H9 (cell line): ENCODE data around the gene HUNK. TPM values are rescaled to one million over a fixed set of nuclear protein-coding genes. Genes with fewer than 3 reads are reported as not detected.

Source experiments
- DNase-seq: peaks from one replicate; pipeline ENCODE4 v3.0.0-alpha.2; 2017
- H2AFZ ChIP-seq: one replicate; pipeline ENCODE4 v1.6.1; 2013; ENCODE audit warnings: mild to moderate bottlenecking, low read length, control low read depth, moderate library complexity
- H2AK5ac ChIP-seq: 2 replicates; pipeline ENCODE4 v1.6.1; 2013; ENCODE audit warnings: low read length, control low read depth, mixed read lengths; ENCODE audit not compliant: insufficient read length
- H2BK120ac ChIP-seq: one replicate; pipeline ENCODE4 v1.6.1; 2013; ENCODE audit warnings: low read depth, mild to moderate bottlenecking, low read length, control low read depth, inconsistent platforms; ENCODE audit not compliant: poor library complexity, severe bottlenecking
- H2BK12ac ChIP-seq: 2 replicates; pipeline ENCODE4 v1.6.1; 2013; ENCODE audit warnings: low read length, control low read depth, mixed read lengths, low read depth; ENCODE audit not compliant: insufficient read length
- H2BK15ac ChIP-seq: 2 replicates; pipeline ENCODE4 v1.6.1; 2013; ENCODE audit warnings: low read depth, low read length, control low read depth
- H2BK20ac ChIP-seq: one replicate; pipeline ENCODE4 v1.6.1; 2013; ENCODE audit warnings: low read depth, mild to moderate bottlenecking, low read length, control low read depth, inconsistent platforms; ENCODE audit not compliant: poor library complexity, severe bottlenecking
- H2BK5ac ChIP-seq: 2 replicates; pipeline ENCODE4 v1.6.1; 2013; ENCODE audit warnings: low read length, control low read depth, mixed read lengths; ENCODE audit not compliant: insufficient read length
- H3K14ac ChIP-seq: 2 replicates; pipeline ENCODE4 v1.6.1; 2013; ENCODE audit warnings: low read length, control low read depth; ENCODE audit not compliant: insufficient read depth
- H3K18ac ChIP-seq: 2 replicates; pipeline ENCODE4 v1.6.1; 2013; ENCODE audit warnings: low read depth, mild to moderate bottlenecking, mixed read lengths, low read length, control low read depth; ENCODE audit not compliant: insufficient read length
- H3K23ac ChIP-seq: 2 replicates; pipeline ENCODE4 v1.6.1; 2013; ENCODE audit warnings: low read length, control low read depth, mixed read lengths, low read depth; ENCODE audit not compliant: insufficient read length
- H3K23me2 ChIP-seq: 2 replicates; pipeline ENCODE4 v1.6.1; 2013; ENCODE audit warnings: low read depth, mild to moderate bottlenecking, mixed read lengths, low read length, control low read depth; ENCODE audit not compliant: insufficient read length, poor library complexity, severe bottlenecking
- H3K27ac ChIP-seq: 2 replicates; pipeline ENCODE4 v1.5.1; 2013; ENCODE audit warnings: low read length, control low read depth, mixed read lengths, low read depth; ENCODE audit not compliant: insufficient read length
- H3K27me3 ChIP-seq: 2 replicates; pipeline ENCODE4 v1.6.1; 2013; ENCODE audit warnings: low read length, control low read depth, inconsistent platforms; ENCODE audit not compliant: insufficient read depth
- H3K4ac ChIP-seq: 2 replicates; pipeline ENCODE4 v1.6.1; 2013; ENCODE audit warnings: low read depth, mild to moderate bottlenecking, control low read depth, inconsistent platforms, low read length, moderate library complexity
- H3K4me1 ChIP-seq: 2 replicates; pipeline ENCODE4 v1.6.1; 2013; ENCODE audit warnings: low read length, control low read depth, inconsistent platforms; ENCODE audit not compliant: insufficient read depth
- H3K4me2 ChIP-seq: 2 replicates; pipeline ENCODE4 v1.6.1; 2013; ENCODE audit warnings: low read length, control low read depth, mixed read lengths; ENCODE audit not compliant: insufficient read length, insufficient read depth
- H3K56ac ChIP-seq: 2 replicates; pipeline ENCODE4 v1.6.1; 2013; ENCODE audit warnings: low read depth, mild to moderate bottlenecking, mixed read lengths, low read length, control low read depth; ENCODE audit not compliant: insufficient read length
- H3K79me1 ChIP-seq: 2 replicates; pipeline ENCODE4 v1.6.1; 2013; ENCODE audit warnings: low read depth, mild to moderate bottlenecking, moderate library complexity, low read length, control low read depth, inconsistent platforms; ENCODE audit not compliant: insufficient read depth, poor library complexity, severe bottlenecking
- H3K79me2 ChIP-seq: 2 replicates; pipeline ENCODE4 v1.6.1; 2013; ENCODE audit warnings: low read length, control low read depth, inconsistent platforms; ENCODE audit not compliant: insufficient read depth
- H3K9ac ChIP-seq: 2 replicates; pipeline ENCODE4 v1.6.1; 2013; ENCODE audit warnings: low read length, control low read depth, mixed read lengths; ENCODE audit not compliant: insufficient read length; ENCODE audit errors: extremely low read depth
- H3K9me3 ChIP-seq: one replicate; pipeline ENCODE4 v1.6.1; 2013; ENCODE audit warnings: low read depth, low read length, inconsistent platforms; ENCODE audit not compliant: control insufficient read depth
- H3T11ph ChIP-seq: one replicate; pipeline ENCODE4 v1.6.1; 2013; ENCODE audit warnings: mild to moderate bottlenecking, low read length, control low read depth, inconsistent platforms
- H4K20me1 ChIP-seq: one replicate; pipeline ENCODE4 v1.6.1; 2013; ENCODE audit not compliant: control insufficient read depth, insufficient read length, insufficient read depth
- H4K5ac ChIP-seq: 2 replicates; pipeline ENCODE4 v1.6.1; 2013; ENCODE audit warnings: low read depth, mild to moderate bottlenecking, mixed read lengths, low read length, control low read depth; ENCODE audit not compliant: insufficient read length
- H4K8ac ChIP-seq: replicated peaks from 2 replicates; pipeline ENCODE4 v1.6.1; 2013; ENCODE audit warnings: low read length, control low read depth, mixed read lengths, low read depth; ENCODE audit not compliant: insufficient read length
- H4K91ac ChIP-seq: 2 replicates; pipeline ENCODE4 v1.6.1; 2013; ENCODE audit warnings: low read depth, mild to moderate bottlenecking, moderate library complexity, mixed read lengths, low read length, control low read depth; ENCODE audit not compliant: insufficient read length
- H3K27ac Mint-ChIP-seq, 3 experiments: 2 replicates in 2 of 3; 3 replicates in 1 of 3; pipeline ENCODE4 v1.8.0; 2020 to 2021; ENCODE audit warnings: mixed read lengths in 3 of 3, mild to moderate bottlenecking in 1 of 3, moderate library complexity in 1 of 3
- H3K27me3 Mint-ChIP-seq: 2 replicates; pipeline ENCODE4 v1.8.0; 2021; ENCODE audit warnings: low read depth, mild to moderate bottlenecking, moderate library complexity, mixed read lengths
- H3K36me3 Mint-ChIP-seq, 3 experiments: 2 replicates in 2 of 3; 3 replicates in 1 of 3; pipeline ENCODE4 v1.8.0; 2020 to 2021; ENCODE audit warnings: low read depth in 3 of 3, mixed read lengths in 3 of 3; ENCODE audit not compliant: insufficient read depth in 1 of 3
- H3K4me1 Mint-ChIP-seq, 2 experiments: 2 replicates each; pipeline ENCODE4 v1.8.0; 2020; ENCODE audit warnings: mixed read lengths in 2 of 2
- H3K4me3 Mint-ChIP-seq, 2 experiments: 2 replicates in 1 of 2; 3 replicates in 1 of 2; pipeline ENCODE4 v1.8.0; 2020 to 2021; ENCODE audit warnings: mild to moderate bottlenecking in 2 of 2, mixed read lengths in 2 of 2, moderate library complexity in 1 of 2
- H3K9me3 Mint-ChIP-seq, 2 experiments: 2 replicates in 1 of 2; 3 replicates in 1 of 2; pipeline ENCODE4 v1.8.0; 2020; ENCODE audit warnings: mild to moderate bottlenecking in 2 of 2, mixed read lengths in 2 of 2, moderate library complexity in 1 of 2
- WGBS: extraction: QIAGEN DNeasy Blood & Tissue Kit; methylation state at CpG from one replicate; pipeline ENCODE4 v1.1.7; 2013; ENCODE audit warnings: missing lambda C conversion rate, low lambda C conversion rate, mixed read lengths; ENCODE audit not compliant: insufficient read length; ENCODE audit errors: extremely low coverage; 5-methylcytosine and 5-hydroxymethylcytosine counted together
- total RNA-seq: library from RNA; stranded (reverse); gene quantifications from 2 replicates; pipeline ENCODE4 v1.2.1, GENCODE V29; 2021
- TF ChIP-seq, protein P1 (sequence below): fragments of 200-600 bp; sonication (generic); conservative IDR thresholded peaks from 3 replicates; pipeline ENCODE4 v1.8.0; 2021; ENCODE audit warnings: antibody characterized with exemption, mild to moderate bottlenecking

Gene HUNK
- total RNA-seq, 1 experiment from 2014 or later, result 5.8 TPM

- no peak overlapping the region for H4K5ac ChIP-seq
- no peak overlapping the region for H3K27ac Mint-ChIP-seq
- H3K4me3 Mint-ChIP-seq, result no peak overlapping the region
- no peak overlapping the region for H3K9ac ChIP-seq
- no peaks in the 10 kb centered on the region for H3K4me1 Mint-ChIP-seq
- no peak overlapping the region for H2BK120ac ChIP-seq
- peak overlapping the region; percentile 25 for H2BK12ac ChIP-seq
- TF ChIP-seq, protein P1, sequence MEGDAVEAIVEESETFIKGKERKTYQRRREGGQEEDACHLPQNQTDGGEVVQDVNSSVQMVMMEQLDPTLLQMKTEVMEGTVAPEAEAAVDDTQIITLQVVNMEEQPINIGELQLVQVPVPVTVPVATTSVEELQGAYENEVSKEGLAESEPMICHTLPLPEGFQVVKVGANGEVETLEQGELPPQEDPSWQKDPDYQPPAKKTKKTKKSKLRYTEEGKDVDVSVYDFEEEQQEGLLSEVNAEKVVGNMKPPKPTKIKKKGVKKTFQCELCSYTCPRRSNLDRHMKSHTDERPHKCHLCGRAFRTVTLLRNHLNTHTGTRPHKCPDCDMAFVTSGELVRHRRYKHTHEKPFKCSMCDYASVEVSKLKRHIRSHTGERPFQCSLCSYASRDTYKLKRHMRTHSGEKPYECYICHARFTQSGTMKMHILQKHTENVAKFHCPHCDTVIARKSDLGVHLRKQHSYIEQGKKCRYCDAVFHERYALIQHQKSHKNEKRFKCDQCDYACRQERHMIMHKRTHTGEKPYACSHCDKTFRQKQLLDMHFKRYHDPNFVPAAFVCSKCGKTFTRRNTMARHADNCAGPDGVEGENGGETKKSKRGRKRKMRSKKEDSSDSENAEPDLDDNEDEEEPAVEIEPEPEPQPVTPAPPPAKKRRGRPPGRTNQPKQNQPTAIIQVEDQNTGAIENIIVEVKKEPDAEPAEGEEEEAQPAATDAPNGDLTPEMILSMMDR, result no peak
- H3K9me3 ChIP-seq, result no peaks in the 10 kb centered on the region
- no peak overlapping the region for H3K4ac ChIP-seq
- H2BK20ac ChIP-seq, result no peak overlapping the region
- H3K36me3 Mint-ChIP-seq, result no peaks in the 10 kb centered on the region
- WGBS, result no CpG with 5 or more reads among the region's 7 CpGs
- H3K27me3 ChIP-seq, result no peaks in the 10 kb centered on the region
- no peak overlapping the region for H3K27ac ChIP-seq
- H2AFZ ChIP-seq, result no peak overlapping the region
- H3K23me2 ChIP-seq, result no peaks in the 10 kb centered on the region
- H3K18ac ChIP-seq, result no peak overlapping the region
- H3K79me2 ChIP-seq, result no peaks in the 10 kb centered on the region
- no peak overlapping the region for H2BK5ac ChIP-seq
- no peak for DNase-seq
- no peak overlapping the region for H3K4me2 ChIP-seq
- no peaks in the 10 kb centered on the region for H3K4me1 ChIP-seq
- no peaks in the 10 kb centered on the region for H3K79me1 ChIP-seq
- no peaks in the 10 kb centered on the region; the same call in 1 of the 2 replicates for H3K27me3 Mint-ChIP-seq
- H4K8ac ChIP-seq, result no peak overlapping the region
- no peak overlapping the region for H4K91ac ChIP-seq
- no peak overlapping the region for H3T11ph ChIP-seq
- no peak overlapping the region for H3K23ac ChIP-seq
- no peaks in the 10 kb centered on the region; a peak in 1 of 5 replicates for H3K9me3 Mint-ChIP-seq
- H2BK15ac ChIP-seq, result no peak overlapping the region
- no peak overlapping the region for H3K14ac ChIP-seq
- H4K20me1 ChIP-seq, result no peaks in the 10 kb centered on the region
- no peak overlapping the region for H2AK5ac ChIP-seq
- no peak overlapping the region for H3K56ac ChIP-seq
These were observed 142.8 kb downstream of the HUNK start for GRCh38 chr21:32015461-32016139.
